GM18861 (cell line): Measurements from ENCODE around the gene LPAR1.

ENCODE experiments used
- ATAC-seq: cut with Tn5 transposase; IDR thresholded peaks from one replicate; pipeline ENCODE4 v1.9.1; 2021; ENCODE audit not compliant: unreplicated experiment

LPAR1 gene

GRCh38 chr9:111003182-111003581, 35.1 kb downstream of the LPAR1 start:
- no peak for ATAC-seq

- ATAC-seq: no peak
Observed at GRCh38 chr9:111001526-111001925, 36.7 kb downstream of the LPAR1 start.

GRCh38 chr9:111000202-111000601, 38.1 kb downstream of the LPAR1 start:
- no peak for ATAC-seq

- no peak for ATAC-seq
Observed at GRCh38 chr9:110999379-110999778, 38.9 kb downstream of the LPAR1 start.

GRCh38 chr9:110997847-110998246, 40.4 kb downstream of the LPAR1 start:
- no peak for ATAC-seq

- no peak for ATAC-seq
Observed at GRCh38 chr9:110996436-110997220, 41.6 kb downstream of the LPAR1 start.

- ATAC-seq: no peak
Observed at GRCh38 chr9:110995420-110996340, 42.6 kb downstream of the LPAR1 start.

- ATAC-seq: no peak
Observed at GRCh38 chr9:110994771-110995241, 43.5 kb downstream of the LPAR1 start.

- no peak for ATAC-seq
Observed at GRCh38 chr9:110990481-110990880, 47.8 kb downstream of the LPAR1 start.

- no peak for ATAC-seq
Observed at GRCh38 chr9:110986529-110986928, 51.7 kb downstream of the LPAR1 start.

GRCh38 chr9:110984890-110985437, 53.3 kb downstream of the LPAR1 start:
- no peak for ATAC-seq

- no peak for ATAC-seq
Observed at GRCh38 chr9:110980261-110980660, 58.0 kb downstream of the LPAR1 start.

- no peak for ATAC-seq
Observed at GRCh38 chr9:110979636-110980035, 58.6 kb downstream of the LPAR1 start.

GRCh38 chr9:110978516-110978915, 59.8 kb downstream of the LPAR1 start:
- no peak for ATAC-seq

- ATAC-seq: no peak
Observed at GRCh38 chr9:110977259-110977709, 61.0 kb downstream of the LPAR1 start.

- ATAC-seq: no peak
Observed at GRCh38 chr9:110975969-110976368, 62.3 kb downstream of the LPAR1 start.

GRCh38 chr9:110975278-110975677, 63.0 kb downstream of the LPAR1 start:
- ATAC-seq: no peak

GRCh38 chr9:110971705-110972104, 66.6 kb downstream of the LPAR1 start:
- ATAC-seq: no peak

GRCh38 chr9:110971234-110971633, 67.0 kb downstream of the LPAR1 start:
- ATAC-seq: no peak

- no peak for ATAC-seq
Observed at GRCh38 chr9:110969971-110970386, 68.3 kb downstream of the LPAR1 start.

- no peak for ATAC-seq
Observed at GRCh38 chr9:110968096-110968495, 70.2 kb downstream of the LPAR1 start.
